Stimulated activated CD8-positive, alpha-beta memory T cell treated with anti-CD3 and anti-CD28 coated beads, Interleukin-4, amount 100 ng/mL, for 24 hours (primary cell): ENCODE measurements around the gene DYNLT2.
"Not testable (repeated sequence)": the region's sequence is repeated elsewhere in the genome, so short reads cannot be mapped to it uniquely, and the experiment has no call there.

Experiments used
- DNase-seq: peaks from one replicate; pipeline ENCODE4 v3.0.0-alpha.2; 2020; ENCODE audit warnings: low read depth

DYNLT2 gene

GRCh38 chr6:169697115-169697514 is 54.3 kb downstream of the DYNLT2 start:
- not testable (repeated sequence) for DNase-seq

GRCh38 chr6:169695131-169695530 is 56.2 kb downstream of the DYNLT2 start:
- DNase-seq, result no peak

- no peak for DNase-seq
Observed at GRCh38 chr6:169692516-169692915, 58.9 kb downstream of the DYNLT2 start.

GRCh38 chr6:169691260-169691659 is 60.1 kb downstream of the DYNLT2 start:
- no peak for DNase-seq
